SK-N-SH (cell line): Measurements from ENCODE around the gene WASL. TPM values are rescaled to one million over a fixed set of nuclear protein-coding genes. Genes with fewer than 3 reads are reported as not detected.

ENCODE experiments used
- CTCF ChIA-PET: fragments of 300-600, 350-600 bp; formaldehyde crosslinking; extraction: SDS; loops from one replicate; lab custom pipeline; 2021; lab: Yijun Ruan, JAX
- POLR2A ChIA-PET: fragments of 350-600 bp; sonication (Branson Sonifier 250); formaldehyde crosslinking; extraction: SDS; loops from one replicate; lab custom pipeline; 2020; ENCODE audit warnings: antibody characterized with exemption, inconsistent platforms; lab: Yijun Ruan, JAX
- DNase-seq: peaks from one replicate; pipeline ENCODE4 v3.0.0; 2012
- H2AFZ ChIP-seq: fragments of 200-600 bp; sonication (generic); 2 replicates; pipeline ENCODE4 v1.8.1; 2016; ENCODE audit warnings: antibody characterized with exemption, mild to moderate bottlenecking, low read depth
- H3F3A ChIP-seq: fragments of 200-600 bp; sonication (generic); replicated peaks from 2 replicates; pipeline ENCODE3; 2016; ENCODE audit warnings: antibody characterized with exemption, mild to moderate bottlenecking; ENCODE audit not compliant: insufficient read depth
- H3K27ac ChIP-seq, 2 experiments: fragments of 200-500 bp in 1 of 2; fragments of 200-600 bp in 1 of 2; sonication (Bioruptor generic) in 1 of 2; sonication (generic), shearing (Covaris generic) in 1 of 2; 2 replicates each; pipeline versions ENCODE4 v1.5.1 to v1.6.1; 2014 to 2016; ENCODE audit warnings: low read depth in 2 of 2, inconsistent platforms in 1 of 2, low read length in 1 of 2, mild to moderate bottlenecking in 1 of 2, mixed read lengths in 1 of 2
- H3K27me3 ChIP-seq: fragments of 200-600 bp; sonication (generic), shearing (Covaris generic); 2 replicates; pipeline ENCODE4 v1.6.1; 2016; ENCODE audit warnings: mixed run types; ENCODE audit not compliant: insufficient read depth
- H3K36me3 ChIP-seq, 2 experiments: fragments of 200-500 bp in 1 of 2; fragments of 200-600 bp in 1 of 2; sonication (Bioruptor generic) in 1 of 2; sonication (generic) in 1 of 2; replicated peaks in 1 of 2; 2 replicates each; pipeline versions ENCODE3 to v1.5.1; 2014 to 2016; ENCODE audit warnings: low read length in 1 of 2, mild to moderate bottlenecking in 1 of 2; ENCODE audit not compliant: insufficient read depth in 2 of 2, control insufficient read depth in 1 of 2
- H3K4me1 ChIP-seq, 2 experiments: fragments of 200-500 bp in 1 of 2; fragments of 200-600 bp in 1 of 2; sonication (Bioruptor generic) in 1 of 2; sonication (generic), shearing (Covaris generic) in 1 of 2; 2 replicates each; pipeline versions ENCODE4 v1.5.1 to v1.6.1; 2014 to 2016; ENCODE audit warnings: low read depth in 1 of 2, low read length in 1 of 2, mixed run types in 1 of 2; ENCODE audit not compliant: insufficient read depth in 2 of 2, control insufficient read depth in 1 of 2
- H3K4me2 ChIP-seq: fragments of 200-600 bp; sonication (generic), shearing (Covaris generic); 2 replicates; pipeline ENCODE4 v1.6.1; 2017; ENCODE audit warnings: mixed run types
- H3K4me3 ChIP-seq, 2 experiments: fragments of 200-500 bp in 1 of 2; fragments of 200-600 bp in 1 of 2; sonication (Bioruptor generic) in 1 of 2; sonication (generic), shearing (Covaris generic) in 1 of 2; 2 replicates each; pipeline versions ENCODE4 v1.5.1 to v1.8.1; 2014 to 2016; ENCODE audit warnings: low read depth in 2 of 2, inconsistent platforms in 1 of 2, low read length in 1 of 2, mild to moderate bottlenecking in 1 of 2, mixed read lengths in 1 of 2, moderate library complexity in 1 of 2
- H3K79me2 ChIP-seq: fragments of 200-600 bp; sonication (generic); 2 replicates; pipeline ENCODE4 v1.8.1; 2017; ENCODE audit warnings: mild to moderate bottlenecking; ENCODE audit not compliant: insufficient read depth
- H3K9ac ChIP-seq: fragments of 200-600 bp; sonication (generic); 2 replicates; pipeline ENCODE4 v1.6.1; 2017; ENCODE audit warnings: mixed run types
- H3K9me2 ChIP-seq: fragments of 200-600 bp; sonication (generic); 2 replicates; pipeline ENCODE4 v1.6.1; 2017; ENCODE audit warnings: mixed run types
- H3K9me3 ChIP-seq: fragments of 200-600 bp; sonication (generic); 2 replicates; pipeline ENCODE4 v1.6.1; 2017; ENCODE audit warnings: mixed run types, mild to moderate bottlenecking, moderate library complexity
- H4K20me1 ChIP-seq: fragments of 200-600 bp; sonication (generic); 2 replicates; pipeline ENCODE4 v1.6.1; 2017; ENCODE audit warnings: mild to moderate bottlenecking, mixed run types; ENCODE audit not compliant: insufficient read depth
- CHD2 ChIP-seq: fragments of 150-350 bp; IDR thresholded peaks from 2 replicates; pipeline ENCODE4 v1.6.1; 2018; ENCODE audit warnings: low read length; ENCODE audit not compliant: partially characterized antibody
- ELF1 ChIP-seq: IDR thresholded peaks from 2 replicates; pipeline ENCODE4 v1.4.0; 2012
- EZH2phosphoT487 ChIP-seq: fragments of 200-600 bp; sonication (generic); IDR thresholded peaks from 2 replicates; pipeline ENCODE4 v1.6.1; 2017; ENCODE audit warnings: low read depth, mixed run types, mild to moderate bottlenecking, antibody characterized with exemption, moderate library complexity, borderline replicate concordance
- FOSL2 ChIP-seq: IDR thresholded peaks from 2 replicates; pipeline ENCODE4 v1.4.0; 2012; ENCODE audit warnings: low read depth, mild to moderate bottlenecking, moderate library complexity, borderline replicate concordance
- GABPA ChIP-seq: IDR thresholded peaks from 2 replicates; pipeline ENCODE4 v1.4.0; 2012; ENCODE audit warnings: low read depth, mild to moderate bottlenecking
- GATA2 ChIP-seq: sonication (generic); formaldehyde crosslinking; IDR thresholded peaks from 2 replicates; pipeline ENCODE4 v1.5.0; 2020; ENCODE audit warnings: mild to moderate bottlenecking, missing genetic modification reagents
- MAX ChIP-seq: IDR thresholded peaks from 2 replicates; pipeline ENCODE4 v1.4.0; 2012; ENCODE audit warnings: low read depth
- NFIC ChIP-seq: IDR thresholded peaks from 2 replicates; pipeline ENCODE4 v1.4.0; 2012; ENCODE audit warnings: borderline replicate concordance
- NRF1 ChIP-seq: IDR thresholded peaks from 2 replicates; pipeline ENCODE4 v1.6.1; 2012; ENCODE audit warnings: low read depth, mild to moderate bottlenecking, low read length
- POLR2AphosphoS5 ChIP-seq: IDR thresholded peaks from 2 replicates; pipeline ENCODE4 v1.6.1; 2012; ENCODE audit warnings: low read depth, low read length
- RCOR1 ChIP-seq: fragments of 150-350 bp; IDR thresholded peaks from 2 replicates; pipeline ENCODE4 v1.6.1; 2017; ENCODE audit warnings: antibody characterized with exemption, low read length
- RFX5 ChIP-seq: IDR thresholded peaks from 2 replicates; pipeline ENCODE4 v1.6.1; 2012; ENCODE audit warnings: mild to moderate bottlenecking, improper control_type of control experiment, low read length
- RXRA ChIP-seq: IDR thresholded peaks from 2 replicates; pipeline ENCODE4 v1.4.0; 2012; ENCODE audit warnings: low read depth, mild to moderate bottlenecking, borderline replicate concordance
- WGBS: methylation state at CpG from one replicate; pipeline ENCODE4 v1.1.6; 2017; ENCODE audit warnings: low lambda C conversion rate; 5-methylcytosine and 5-hydroxymethylcytosine counted together
- polyA plus RNA-seq, 3 experiments: library from polyadenylated mRNA; depleted of rRNA; stranded (reverse); fragments of >200 nt; gene quantifications; 2 replicates each; pipeline ENCODE4 v1.2.3, GENCODE V29; 2012
- TF ChIP-seq, protein P1 (sequence below): IDR thresholded peaks from 2 replicates; pipeline ENCODE4; 2012
- TF ChIP-seq, protein P2 (sequence below): fragments of 200-600 bp; sonication (generic); IDR thresholded peaks from 2 replicates; pipeline ENCODE4 v1.6.1; 2017; ENCODE audit warnings: antibody characterized with exemption, mild to moderate bottlenecking, moderate library complexity
- TF ChIP-seq, protein P3 (sequence below): IDR thresholded peaks from 2 replicates; pipeline ENCODE4 v1.4.0; 2012; ENCODE audit warnings: low read depth, borderline replicate concordance

Gene WASL
- polyA plus RNA-seq, 1 of the 3 experiments (the other 2 are of a cell fraction): 9.9 TPM

DNA sequence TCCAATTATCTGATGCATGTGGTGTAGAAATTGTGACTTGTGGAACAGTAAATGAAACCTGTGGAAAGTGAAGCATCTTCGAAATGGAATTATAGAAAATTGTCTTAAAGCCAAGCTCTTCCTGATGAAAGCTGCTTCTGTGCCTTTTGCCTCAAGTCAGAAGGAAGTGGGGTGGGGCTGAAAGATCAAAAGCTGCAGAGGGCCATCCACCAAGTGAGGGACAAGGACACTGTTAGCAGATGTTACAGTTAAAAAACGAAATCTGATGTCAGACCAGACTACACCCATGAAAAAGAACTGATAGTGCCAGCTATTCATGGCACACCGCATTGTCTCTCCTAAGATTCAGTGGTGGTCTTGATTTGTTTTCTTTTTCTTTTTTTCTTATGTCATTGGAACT lies 23.8 kb upstream of the WASL start:
- Histone ChIP-seq H3K9me2 (no peaks in the 10 kb centered on the region), H3K27ac (no peak overlapping the region), H3K4me2 (no peak overlapping the region), H3K9ac (no peak overlapping the region), H3K36me3 (no peaks in the 10 kb centered on the region), H3F3A (no peaks in the 10 kb centered on the region), H3K4me3 (no peak overlapping the region), H3K9me3 (no peaks in the 10 kb centered on the region), H4K20me1 (no peaks in the 10 kb centered on the region), H3K27me3 (peaks cover 6% of the 10 kb centered on the region; the same call in 1 of the 2 replicates), H2AFZ (no peak overlapping the region), H3K4me1 (no peaks in the 10 kb centered on the region; a peak in 1 of 4 replicates), H3K79me2 (no peaks in the 10 kb centered on the region)
- POLR2A ChIA-PET: no interaction called here
- CTCF ChIA-PET: interaction anchor here (1.1 to 4.5 kb wide), 5 partner anchors 15 to 136 kb away, joined by 3 to 22 read pairs (median 4); no protein-coding TSS in a partner anchor
- no peak for TF ChIP-seq NFIC
- TF ChIP-seq EZH2phosphoT487: no peak
- no peak for TF ChIP-seq RFX5
- no peak for TF ChIP-seq FOSL2
- no peak for TF ChIP-seq CHD2
- TF ChIP-seq, protein P1, sequence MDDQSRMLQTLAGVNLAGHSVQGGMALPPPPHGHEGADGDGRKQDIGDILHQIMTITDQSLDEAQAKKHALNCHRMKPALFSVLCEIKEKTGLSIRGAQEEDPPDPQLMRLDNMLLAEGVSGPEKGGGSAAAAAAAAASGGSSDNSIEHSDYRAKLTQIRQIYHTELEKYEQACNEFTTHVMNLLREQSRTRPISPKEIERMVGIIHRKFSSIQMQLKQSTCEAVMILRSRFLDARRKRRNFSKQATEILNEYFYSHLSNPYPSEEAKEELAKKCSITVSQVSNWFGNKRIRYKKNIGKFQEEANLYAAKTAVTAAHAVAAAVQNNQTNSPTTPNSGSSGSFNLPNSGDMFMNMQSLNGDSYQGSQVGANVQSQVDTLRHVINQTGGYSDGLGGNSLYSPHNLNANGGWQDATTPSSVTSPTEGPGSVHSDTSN: no peak
- TF ChIP-seq GABPA: no peak
- TF ChIP-seq RXRA: no peak
- no peak for TF ChIP-seq POLR2AphosphoS5
- TF ChIP-seq GATA2 (CRISPR knock-in tag): no peak
- no peak for TF ChIP-seq MAX
- TF ChIP-seq ELF1: no peak
- no peak for TF ChIP-seq NRF1
- TF ChIP-seq RCOR1: no peak
- TF ChIP-seq, protein P2, sequence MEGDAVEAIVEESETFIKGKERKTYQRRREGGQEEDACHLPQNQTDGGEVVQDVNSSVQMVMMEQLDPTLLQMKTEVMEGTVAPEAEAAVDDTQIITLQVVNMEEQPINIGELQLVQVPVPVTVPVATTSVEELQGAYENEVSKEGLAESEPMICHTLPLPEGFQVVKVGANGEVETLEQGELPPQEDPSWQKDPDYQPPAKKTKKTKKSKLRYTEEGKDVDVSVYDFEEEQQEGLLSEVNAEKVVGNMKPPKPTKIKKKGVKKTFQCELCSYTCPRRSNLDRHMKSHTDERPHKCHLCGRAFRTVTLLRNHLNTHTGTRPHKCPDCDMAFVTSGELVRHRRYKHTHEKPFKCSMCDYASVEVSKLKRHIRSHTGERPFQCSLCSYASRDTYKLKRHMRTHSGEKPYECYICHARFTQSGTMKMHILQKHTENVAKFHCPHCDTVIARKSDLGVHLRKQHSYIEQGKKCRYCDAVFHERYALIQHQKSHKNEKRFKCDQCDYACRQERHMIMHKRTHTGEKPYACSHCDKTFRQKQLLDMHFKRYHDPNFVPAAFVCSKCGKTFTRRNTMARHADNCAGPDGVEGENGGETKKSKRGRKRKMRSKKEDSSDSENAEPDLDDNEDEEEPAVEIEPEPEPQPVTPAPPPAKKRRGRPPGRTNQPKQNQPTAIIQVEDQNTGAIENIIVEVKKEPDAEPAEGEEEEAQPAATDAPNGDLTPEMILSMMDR: no peak
- TF ChIP-seq, protein P3, sequence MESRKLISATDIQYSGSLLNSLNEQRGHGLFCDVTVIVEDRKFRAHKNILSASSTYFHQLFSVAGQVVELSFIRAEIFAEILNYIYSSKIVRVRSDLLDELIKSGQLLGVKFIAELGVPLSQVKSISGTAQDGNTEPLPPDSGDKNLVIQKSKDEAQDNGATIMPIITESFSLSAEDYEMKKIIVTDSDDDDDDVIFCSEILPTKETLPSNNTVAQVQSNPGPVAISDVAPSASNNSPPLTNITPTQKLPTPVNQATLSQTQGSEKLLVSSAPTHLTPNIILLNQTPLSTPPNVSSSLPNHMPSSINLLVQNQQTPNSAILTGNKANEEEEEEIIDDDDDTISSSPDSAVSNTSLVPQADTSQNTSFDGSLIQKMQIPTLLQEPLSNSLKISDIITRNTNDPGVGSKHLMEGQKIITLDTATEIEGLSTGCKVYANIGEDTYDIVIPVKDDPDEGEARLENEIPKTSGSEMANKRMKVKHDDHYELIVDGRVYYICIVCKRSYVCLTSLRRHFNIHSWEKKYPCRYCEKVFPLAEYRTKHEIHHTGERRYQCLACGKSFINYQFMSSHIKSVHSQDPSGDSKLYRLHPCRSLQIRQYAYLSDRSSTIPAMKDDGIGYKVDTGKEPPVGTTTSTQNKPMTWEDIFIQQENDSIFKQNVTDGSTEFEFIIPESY: no peak
- WGBS: 55% methylated on average over 3 of the region's 3 CpGs
- no peak for DNase-seq
